K562 treated with DMSO at 1 percent for 4 hours (cell line): ENCODE measurements around the gene RANBP3. TPM values are rescaled to one million over a fixed set of nuclear protein-coding genes. Genes with fewer than 3 reads are reported as not detected.

Experiments used
- total RNA-seq: library from RNA; unstranded; fragments of 300-600 nt; gene quantifications from 2 replicates; pipeline ENCODE4 v1.2.3, GENCODE V29; 2022; ENCODE audit not compliant: insufficient read depth

RANBP3 gene
- total RNA-seq: 55.7 and 80.2 TPM in 2 replicates

GRCh38 chr19:5977785-5978605 is at the start of gene RANBP3:
Gene RANBP3, minus strand, starts transcription at chr19:5978140. Its CDS starts 58 bp downstream, at chr19:5978082.

DNA sequence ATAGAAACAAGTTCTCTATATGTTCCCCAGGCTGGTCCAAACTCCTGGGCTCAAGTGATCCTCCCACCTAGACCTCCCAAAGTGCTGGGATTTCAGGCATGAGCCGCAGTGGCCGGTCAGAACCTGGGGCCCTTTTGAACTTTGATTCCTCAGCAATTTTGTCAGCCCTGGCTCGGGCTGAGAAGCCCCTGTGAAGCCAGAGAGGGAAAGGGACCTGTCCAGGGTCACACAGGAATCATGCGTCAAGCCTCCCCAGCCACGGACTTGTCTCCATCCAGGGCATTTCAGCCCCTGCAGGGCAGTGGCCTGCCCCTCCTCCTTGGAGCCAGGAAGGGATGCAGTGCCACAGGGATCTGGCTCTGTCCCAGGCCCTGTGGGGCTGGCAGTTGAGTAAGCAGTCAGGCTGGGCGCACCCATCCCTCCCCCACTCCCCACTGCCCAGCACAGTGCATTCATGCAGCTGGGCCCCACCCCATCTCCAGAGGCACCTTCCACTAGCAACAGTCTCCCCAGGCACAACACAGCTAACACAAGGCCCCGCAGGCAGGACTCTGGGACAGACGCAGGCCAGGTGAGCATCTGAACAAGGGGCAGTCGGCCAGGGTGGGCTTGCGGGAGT is 64.1 kb downstream of the RANBP3 start, which contains the start of gene CAPS:
Gene CAPS, plus strand, starts transcription at position 516 of the 619 bp plus-strand sequence. CDS start 153 bp downstream, outside the sequence.

GRCh38 chr19:5904352-5905113 is 73.4 kb downstream of the RANBP3 start, which contains the start of gene VMAC:
Gene VMAC, plus strand, starts transcription at chr19:5904872. Its CDS starts 19 bp downstream, at chr19:5904891.

GRCh38 chr19:5903624-5904351 is 74.2 kb downstream of the RANBP3 start, which contains the start of gene NDUFA11:
Gene NDUFA11, minus strand, starts transcription at chr19:5903790. Its CDS starts 82 bp downstream, at chr19:5903708.

Other genes starting within 250 kb of the RANBP3 start
- 2.1 and 2.6 TPM in 2 replicates for gene PRR22, start 193.4 kb downstream of the RANBP3 start, total RNA-seq
- 65.0 and 88.9 TPM in 2 replicates for gene DUS3L, start 187.0 kb downstream of the RANBP3 start, total RNA-seq
- 17.2 and 19.6 TPM in 2 replicates for gene NRTN, start 173.1 kb downstream of the RANBP3 start, total RNA-seq
- not detected in 2 replicates for gene FUT6, start 138.4 kb downstream of the RANBP3 start, total RNA-seq
- gene FUT3, start 126.7 kb downstream of the RANBP3 start, total RNA-seq: 0.65 TPM in 1 of 2 replicates, not detected in the other
- not detected in 2 replicates for gene FUT5, start 107.6 kb downstream of the RANBP3 start, total RNA-seq
- 619 and 681 TPM in 2 replicates for gene NDUFA11, start 74.3 kb downstream of the RANBP3 start, total RNA-seq
- 1.1 and 2.0 TPM in 2 replicates for gene VMAC, start 73.3 kb downstream of the RANBP3 start, total RNA-seq
- 9.7 and 12.0 TPM in 2 replicates for gene CAPS, start 63.9 kb downstream of the RANBP3 start, total RNA-seq
- 10.2 and 13.5 TPM in 2 replicates for gene RFX2, start 132.4 kb upstream of the RANBP3 start, total RNA-seq
- not detected in 2 replicates for gene ACSBG2, start 157.5 kb upstream of the RANBP3 start, total RNA-seq